ENCODE data around the gene UBA6. TPM values are rescaled to one million over a fixed set of nuclear protein-coding genes. Genes with fewer than 3 reads are reported as not detected.

The UBA6 gene
- total and polyA plus RNA-seq, 2 donors (not counting 1 experiment from before 2014, with no cell fraction given) = 22.8 to 64.0 TPM

DNA sequence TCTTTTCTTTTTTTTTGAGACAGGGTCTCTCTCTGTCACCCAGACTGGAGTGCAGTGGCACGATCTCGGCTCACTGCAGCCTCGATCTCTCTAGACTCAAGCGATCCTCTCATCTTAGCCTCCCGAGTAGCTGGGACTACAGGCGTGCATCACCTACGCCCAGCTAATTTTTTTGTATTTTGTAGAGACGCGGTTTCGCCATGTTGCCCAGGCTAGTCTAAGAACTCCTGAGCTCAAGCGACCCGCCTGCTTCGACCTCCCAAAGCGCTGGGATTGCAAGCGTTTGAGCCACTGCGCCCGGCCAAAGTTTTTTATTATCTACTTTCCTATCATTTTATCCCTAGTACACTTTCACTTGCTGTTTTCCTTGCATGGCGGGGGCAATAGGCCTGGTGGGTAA lies 1.4 kb downstream of the UBA6 start:
- H3K4me1 ChIP-seq (ENCODE audit: control insufficient read depth in 2 of 2, insufficient read depth in 2 of 2, low read length in 2 of 2) = peaks cover 18% of the 10 kb centered on the region in 2 donors
- Mint-ChIP-seq H3K9me3 (ENCODE audit: insufficient read depth) (no peaks in the 10 kb centered on the region), H3K27me3 (no peaks in the 10 kb centered on the region), H3K27ac (no peak overlapping the region), H3K4me3 (peak overlapping the region; percentile 92), H3K4me1 (peaks cover 48% of the 10 kb centered on the region)
- peaks cover 0 to 7% of the 10 kb centered on the region in 2 experiments for H3K36me3 ChIP-seq (replicated peaks in 1 of 2; ENCODE audit: control extremely low read depth in 1 of 2, control insufficient read depth in 1 of 2, extremely low read depth in 1 of 2, insufficient read depth in 2 of 2, low read length in 1 of 2)
- no peak overlapping the region for H2AFZ ChIP-seq (ENCODE audit: insufficient read depth, low read depth, low read length, poor library complexity, severe bottlenecking)
- WGBS (ENCODE audit: insufficient coverage) = 100% methylated on average over 13 of the region's 18 CpGs
- H3K9me3 ChIP-seq (ENCODE audit: control extremely low read depth in 1 of 3, control insufficient read depth in 2 of 3, insufficient read depth in 1 of 3, low read length in 2 of 3) = no peaks in the 10 kb centered on the region
- ChIA-PET CTCF (interaction anchor here (0.6 to 3.3 kb wide), 7 partner anchors 8 to 157 kb away, joined by 3 to 21 read pairs (median 4); no protein-coding TSS in a partner anchor), POLR2A (interaction anchor here (2.1 kb wide), 1 partner anchor 155 kb away, joined by 19 read pairs; the partner anchor contains the start of gene CENPC)
- peak overlapping the region; percentile 84 for H3K4me2 ChIP-seq (replicated peaks; ENCODE audit: low read depth, low read length, poor library complexity, severe bottlenecking)
- H3K9ac ChIP-seq (ENCODE audit: low read length) = peak overlapping the region; percentile 92
- TF ChIP-seq EZH2 (IDR thresholded peaks at IDR 0.05; ENCODE audit: borderline replicate concordance, insufficient read depth, low read depth, low read length, poor library complexity, severe bottlenecking) (no peak), CTCF (IDR thresholded peaks at IDR 0.05) (no peak)
- no peak for ATAC-seq (ENCODE audit: low read depth)
- peak overlapping the region in 4 of 5 experiments; percentile 69 to 95 (median 88) for H3K4me3 ChIP-seq (ENCODE audit: control extremely low read depth in 1 of 5, extremely low read depth in 1 of 5, insufficient read depth in 1 of 5, low read depth in 2 of 5, low read length in 4 of 5)
- no peak for DNase-seq
- no peaks in the 10 kb centered on the region for H3K27me3 ChIP-seq (replicated peaks in 1 of 4; ENCODE audit: control extremely low read depth in 1 of 4, control insufficient read depth in 3 of 4, insufficient read depth in 4 of 4, low read length in 3 of 4)
- H4K20me1 ChIP-seq (ENCODE audit: control insufficient read depth, insufficient read depth, low read length, poor library complexity, severe bottlenecking) = no peaks in the 10 kb centered on the region
- no peak overlapping the region for H3K27ac ChIP-seq (ENCODE audit: low read length in 2 of 2)
- intact Hi-C loops (cut with micrococcal nuclease) = loop anchor here (2.0 to 10.0 kb wide), 2 partner anchors 47 to 75 kb away; no protein-coding TSS in a partner anchor
- peaks cover 77% of the 10 kb centered on the region for H3K79me2 ChIP-seq (ENCODE audit: control insufficient read depth, insufficient read depth, low read length)

DNA sequence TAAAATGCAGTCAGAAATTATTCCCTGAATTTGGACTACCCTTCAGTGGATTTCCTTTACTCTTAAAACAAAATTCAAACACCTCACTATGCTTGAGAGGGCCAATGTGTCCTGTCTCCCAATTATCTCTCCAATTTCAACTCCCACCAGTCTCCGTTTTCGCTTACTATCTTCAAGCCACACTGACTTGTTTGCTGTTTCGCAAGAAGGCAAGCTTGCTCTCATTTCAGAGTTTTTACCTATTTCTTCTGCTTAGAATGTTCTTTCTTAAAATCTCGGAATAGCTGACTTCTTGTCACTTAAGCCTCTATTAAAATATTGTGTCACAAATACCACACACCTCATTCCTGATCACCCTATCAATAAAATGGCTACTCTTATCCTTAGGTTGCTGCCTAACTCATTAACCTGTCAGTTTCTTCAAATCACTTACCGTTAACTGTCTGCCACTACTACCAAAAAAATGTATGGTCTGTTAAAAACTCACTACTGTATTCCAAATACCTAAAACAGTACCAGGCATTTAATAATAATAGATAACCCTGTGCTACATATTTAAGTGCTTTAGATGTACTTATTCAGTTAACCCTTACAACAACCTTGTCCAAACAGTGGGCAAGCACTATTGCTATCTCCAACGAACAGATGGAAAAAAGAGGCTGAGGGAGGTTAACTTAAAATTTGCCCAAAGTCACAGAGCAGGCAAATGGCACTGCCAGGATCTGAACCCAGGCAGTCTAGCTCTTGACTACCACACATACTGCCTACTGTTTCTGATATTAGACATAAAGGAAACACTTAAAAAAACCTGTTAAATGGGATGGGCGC lies 2.9 kb downstream of the UBA6 start:
- Mint-ChIP-seq H3K27me3 (no peaks in the 10 kb centered on the region), H3K4me1 (peaks cover 39% of the 10 kb centered on the region), H3K4me3 (no peak overlapping the region), H3K27ac (peak overlapping the region; percentile 3), H3K9me3 (ENCODE audit: insufficient read depth) (no peaks in the 10 kb centered on the region)
- intact Hi-C loops (cut with micrococcal nuclease) = loop anchor here (10.0 kb wide), 1 partner anchor 73 kb away; no protein-coding TSS in a partner anchor
- DNase-seq = no peak
- H3K4me2 ChIP-seq (replicated peaks; ENCODE audit: low read depth, low read length, poor library complexity, severe bottlenecking) = no peak overlapping the region
- no peak overlapping the region for H3K9ac ChIP-seq (ENCODE audit: low read length)
- H4K20me1 ChIP-seq (ENCODE audit: control insufficient read depth, insufficient read depth, low read length, poor library complexity, severe bottlenecking) = no peaks in the 10 kb centered on the region
- H3K79me2 ChIP-seq (ENCODE audit: control insufficient read depth, insufficient read depth, low read length) = peaks cover 75% of the 10 kb centered on the region
- H3K4me1 ChIP-seq (ENCODE audit: control insufficient read depth in 2 of 2, insufficient read depth in 2 of 2, low read length in 2 of 2) = peaks cover 18% of the 10 kb centered on the region in 2 donors
- POLR2A ChIA-PET = no interaction called here
- H3K27me3 ChIP-seq (replicated peaks in 1 of 4; ENCODE audit: control extremely low read depth in 1 of 4, control insufficient read depth in 3 of 4, insufficient read depth in 4 of 4, low read length in 3 of 4) = no peaks in the 10 kb centered on the region
- TF ChIP-seq EZH2 (IDR thresholded peaks at IDR 0.05; ENCODE audit: borderline replicate concordance, insufficient read depth, low read depth, low read length, poor library complexity, severe bottlenecking) (no peak), CTCF (IDR thresholded peaks at IDR 0.05) (no peak)
- peaks cover 0 to 12% of the 10 kb centered on the region in 2 experiments for H3K36me3 ChIP-seq (replicated peaks in 1 of 2; ENCODE audit: control extremely low read depth in 1 of 2, control insufficient read depth in 1 of 2, extremely low read depth in 1 of 2, insufficient read depth in 2 of 2, low read length in 1 of 2)
- ATAC-seq (ENCODE audit: low read depth) = no peak
- H3K9me3 ChIP-seq (ENCODE audit: control extremely low read depth in 1 of 3, control insufficient read depth in 2 of 3, insufficient read depth in 1 of 3, low read length in 2 of 3) = no peaks in the 10 kb centered on the region
- no peak overlapping the region for H3K27ac ChIP-seq (ENCODE audit: low read length in 2 of 2)
- WGBS (ENCODE audit: insufficient coverage) = 86% methylated on average over 5 of the region's 7 CpGs
- CTCF ChIA-PET = interaction anchor here (0.6 to 1.0 kb wide), 2 partner anchors 105 to 148 kb away, joined by 3 read pairs; no protein-coding TSS in a partner anchor
- no peak overlapping the region for H2AFZ ChIP-seq (ENCODE audit: insufficient read depth, low read depth, low read length, poor library complexity, severe bottlenecking)
- no peak overlapping the region for H3K4me3 ChIP-seq (ENCODE audit: control extremely low read depth in 1 of 5, extremely low read depth in 1 of 5, insufficient read depth in 1 of 5, low read depth in 2 of 5, low read length in 4 of 5)
